ENCODE data around the gene MLPH. TPM values are rescaled to one million over a fixed set of nuclear protein-coding genes. Genes with fewer than 3 reads are reported as not detected.

Gene MLPH
- total and polyA plus RNA-seq, 2 of the 13 experiments (the other 11 are each of a cell fraction or from before 2014, with no cell fraction given): 0.12 TPM; not detected in 1

DNA sequence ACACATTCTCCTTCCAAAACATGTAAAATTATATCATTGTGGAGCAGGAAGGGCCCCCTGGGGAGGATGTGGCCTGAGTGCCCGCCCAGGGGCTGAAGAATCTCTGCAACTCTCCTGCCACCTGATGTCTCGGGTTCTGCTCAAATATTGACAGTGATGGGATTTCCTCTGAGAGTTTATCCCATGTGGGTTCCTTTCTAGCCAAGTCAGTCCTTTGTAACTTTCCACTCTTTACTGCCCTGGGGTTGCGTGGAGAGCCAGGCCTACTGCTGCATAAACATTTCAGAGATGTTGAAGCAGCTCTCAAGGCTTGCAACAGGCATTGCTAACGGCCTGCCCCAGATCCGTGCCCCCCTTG is 107.4 kb downstream of the MLPH start (continued):
- TF ChIP-seq, protein P1, sequence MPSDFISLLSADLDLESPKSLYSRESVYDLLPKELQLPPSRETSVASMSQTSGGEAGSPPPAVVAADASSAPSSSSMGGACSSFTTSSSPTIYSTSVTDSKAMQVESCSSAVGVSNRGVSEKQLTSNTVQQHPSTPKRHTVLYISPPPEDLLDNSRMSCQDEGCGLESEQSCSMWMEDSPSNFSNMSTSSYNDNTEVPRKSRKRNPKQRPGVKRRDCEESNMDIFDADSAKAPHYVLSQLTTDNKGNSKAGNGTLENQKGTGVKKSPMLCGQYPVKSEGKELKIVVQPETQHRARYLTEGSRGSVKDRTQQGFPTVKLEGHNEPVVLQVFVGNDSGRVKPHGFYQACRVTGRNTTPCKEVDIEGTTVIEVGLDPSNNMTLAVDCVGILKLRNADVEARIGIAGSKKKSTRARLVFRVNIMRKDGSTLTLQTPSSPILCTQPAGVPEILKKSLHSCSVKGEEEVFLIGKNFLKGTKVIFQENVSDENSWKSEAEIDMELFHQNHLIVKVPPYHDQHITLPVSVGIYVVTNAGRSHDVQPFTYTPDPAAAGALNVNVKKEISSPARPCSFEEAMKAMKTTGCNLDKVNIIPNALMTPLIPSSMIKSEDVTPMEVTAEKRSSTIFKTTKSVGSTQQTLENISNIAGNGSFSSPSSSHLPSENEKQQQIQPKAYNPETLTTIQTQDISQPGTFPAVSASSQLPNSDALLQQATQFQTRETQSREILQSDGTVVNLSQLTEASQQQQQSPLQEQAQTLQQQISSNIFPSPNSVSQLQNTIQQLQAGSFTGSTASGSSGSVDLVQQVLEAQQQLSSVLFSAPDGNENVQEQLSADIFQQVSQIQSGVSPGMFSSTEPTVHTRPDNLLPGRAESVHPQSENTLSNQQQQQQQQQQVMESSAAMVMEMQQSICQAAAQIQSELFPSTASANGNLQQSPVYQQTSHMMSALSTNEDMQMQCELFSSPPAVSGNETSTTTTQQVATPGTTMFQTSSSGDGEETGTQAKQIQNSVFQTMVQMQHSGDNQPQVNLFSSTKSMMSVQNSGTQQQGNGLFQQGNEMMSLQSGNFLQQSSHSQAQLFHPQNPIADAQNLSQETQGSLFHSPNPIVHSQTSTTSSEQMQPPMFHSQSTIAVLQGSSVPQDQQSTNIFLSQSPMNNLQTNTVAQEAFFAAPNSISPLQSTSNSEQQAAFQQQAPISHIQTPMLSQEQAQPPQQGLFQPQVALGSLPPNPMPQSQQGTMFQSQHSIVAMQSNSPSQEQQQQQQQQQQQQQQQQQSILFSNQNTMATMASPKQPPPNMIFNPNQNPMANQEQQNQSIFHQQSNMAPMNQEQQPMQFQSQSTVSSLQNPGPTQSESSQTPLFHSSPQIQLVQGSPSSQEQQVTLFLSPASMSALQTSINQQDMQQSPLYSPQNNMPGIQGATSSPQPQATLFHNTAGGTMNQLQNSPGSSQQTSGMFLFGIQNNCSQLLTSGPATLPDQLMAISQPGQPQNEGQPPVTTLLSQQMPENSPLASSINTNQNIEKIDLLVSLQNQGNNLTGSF (CRISPR knock-in tag; IDR thresholded peaks at IDR 0.05): peak; percentile 79; the same call in 1 of the 2 replicates
- TF ChIP-seq POGZ (CRISPR knock-in tag; IDR thresholded peaks at IDR 0.05) (0 out of 2 replicates have a peak, but pooled peaks have one; percentile 39), ZNF230 (CRISPR knock-in tag; IDR thresholded peaks at IDR 0.05) (no peak), NFKB2 (CRISPR knock-in tag; IDR thresholded peaks at IDR 0.05; ENCODE audit: borderline replicate concordance) (no peak), GFI1 (CRISPR knock-in tag; IDR thresholded peaks at IDR 0.05; ENCODE audit: borderline replicate concordance) (peak; percentile 96), FOXA3 (CRISPR knock-in tag; IDR thresholded peaks at IDR 0.05) (peak; percentile 79), ZNF563 (CRISPR knock-in tag; IDR thresholded peaks at IDR 0.05) (0 out of 2 replicates have a peak, but pooled peaks have one; percentile 21), ZNF577 (CRISPR knock-in tag; IDR thresholded peaks at IDR 0.05; ENCODE audit: borderline replicate concordance, low read depth) (no peak), ZNF24 (IDR thresholded peaks at IDR 0.05) (no peak), BHLHE40 (IDR thresholded peaks at IDR 0.05; ENCODE audit: low read length) (0 out of 2 replicates have a peak, but pooled peaks have one; percentile 13), ZNF780A (CRISPR knock-in tag; IDR thresholded peaks at IDR 0.05) (no peak), ZNF614 (CRISPR knock-in tag; IDR thresholded peaks at IDR 0.05; ENCODE audit: borderline replicate concordance) (0 out of 2 replicates have a peak, but pooled peaks have one; percentile 31), ZNF224 (CRISPR knock-in tag; IDR thresholded peaks at IDR 0.05) (no peak)
- TF ChIP-seq, protein P2, sequence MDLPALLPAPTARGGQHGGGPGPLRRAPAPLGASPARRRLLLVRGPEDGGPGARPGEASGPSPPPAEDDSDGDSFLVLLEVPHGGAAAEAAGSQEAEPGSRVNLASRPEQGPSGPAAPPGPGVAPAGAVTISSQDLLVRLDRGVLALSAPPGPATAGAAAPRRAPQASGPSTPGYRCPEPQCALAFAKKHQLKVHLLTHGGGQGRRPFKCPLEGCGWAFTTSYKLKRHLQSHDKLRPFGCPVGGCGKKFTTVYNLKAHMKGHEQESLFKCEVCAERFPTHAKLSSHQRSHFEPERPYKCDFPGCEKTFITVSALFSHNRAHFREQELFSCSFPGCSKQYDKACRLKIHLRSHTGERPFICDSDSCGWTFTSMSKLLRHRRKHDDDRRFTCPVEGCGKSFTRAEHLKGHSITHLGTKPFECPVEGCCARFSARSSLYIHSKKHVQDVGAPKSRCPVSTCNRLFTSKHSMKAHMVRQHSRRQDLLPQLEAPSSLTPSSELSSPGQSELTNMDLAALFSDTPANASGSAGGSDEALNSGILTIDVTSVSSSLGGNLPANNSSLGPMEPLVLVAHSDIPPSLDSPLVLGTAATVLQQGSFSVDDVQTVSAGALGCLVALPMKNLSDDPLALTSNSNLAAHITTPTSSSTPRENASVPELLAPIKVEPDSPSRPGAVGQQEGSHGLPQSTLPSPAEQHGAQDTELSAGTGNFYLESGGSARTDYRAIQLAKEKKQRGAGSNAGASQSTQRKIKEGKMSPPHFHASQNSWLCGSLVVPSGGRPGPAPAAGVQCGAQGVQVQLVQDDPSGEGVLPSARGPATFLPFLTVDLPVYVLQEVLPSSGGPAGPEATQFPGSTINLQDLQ (CRISPR knock-in tag; IDR thresholded peaks at IDR 0.05): no peak
- TF ChIP-seq, protein P3, sequence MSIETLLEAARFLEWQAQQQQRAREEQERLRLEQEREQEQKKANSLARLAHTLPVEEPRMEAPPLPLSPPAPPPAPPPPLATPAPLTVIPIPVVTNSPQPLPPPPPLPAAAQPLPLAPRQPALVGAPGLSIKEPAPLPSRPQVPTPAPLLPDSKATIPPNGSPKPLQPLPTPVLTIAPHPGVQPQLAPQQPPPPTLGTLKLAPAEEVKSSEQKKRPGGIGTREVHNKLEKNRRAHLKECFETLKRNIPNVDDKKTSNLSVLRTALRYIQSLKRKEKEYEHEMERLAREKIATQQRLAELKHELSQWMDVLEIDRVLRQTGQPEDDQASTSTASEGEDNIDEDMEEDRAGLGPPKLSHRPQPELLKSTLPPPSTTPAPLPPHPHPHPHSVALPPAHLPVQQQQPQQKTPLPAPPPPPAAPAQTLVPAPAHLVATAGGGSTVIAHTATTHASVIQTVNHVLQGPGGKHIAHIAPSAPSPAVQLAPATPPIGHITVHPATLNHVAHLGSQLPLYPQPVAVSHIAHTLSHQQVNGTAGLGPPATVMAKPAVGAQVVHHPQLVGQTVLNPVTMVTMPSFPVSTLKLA (IDR thresholded peaks at IDR 0.05): no peak
- TF ChIP-seq, protein P4, sequence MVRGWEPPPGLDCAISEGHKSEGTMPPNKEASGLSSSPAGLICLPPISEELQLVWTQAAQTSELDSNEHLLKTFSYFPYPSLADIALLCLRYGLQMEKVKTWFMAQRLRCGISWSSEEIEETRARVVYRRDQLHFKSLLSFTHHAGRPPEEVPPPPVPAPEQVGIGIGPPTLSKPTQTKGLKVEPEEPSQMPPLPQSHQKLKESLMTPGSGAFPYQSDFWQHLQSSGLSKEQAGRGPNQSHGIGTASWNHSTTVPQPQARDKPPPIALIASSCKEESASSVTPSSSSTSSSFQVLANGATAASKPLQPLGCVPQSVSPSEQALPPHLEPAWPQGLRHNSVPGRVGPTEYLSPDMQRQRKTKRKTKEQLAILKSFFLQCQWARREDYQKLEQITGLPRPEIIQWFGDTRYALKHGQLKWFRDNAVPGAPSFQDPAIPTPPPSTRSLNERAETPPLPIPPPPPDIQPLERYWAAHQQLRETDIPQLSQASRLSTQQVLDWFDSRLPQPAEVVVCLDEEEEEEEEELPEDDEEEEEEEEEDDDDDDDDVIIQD (CRISPR knock-in tag; IDR thresholded peaks at IDR 0.05; ENCODE audit: low read depth): no peak
- TF ChIP-seq, protein P5, sequence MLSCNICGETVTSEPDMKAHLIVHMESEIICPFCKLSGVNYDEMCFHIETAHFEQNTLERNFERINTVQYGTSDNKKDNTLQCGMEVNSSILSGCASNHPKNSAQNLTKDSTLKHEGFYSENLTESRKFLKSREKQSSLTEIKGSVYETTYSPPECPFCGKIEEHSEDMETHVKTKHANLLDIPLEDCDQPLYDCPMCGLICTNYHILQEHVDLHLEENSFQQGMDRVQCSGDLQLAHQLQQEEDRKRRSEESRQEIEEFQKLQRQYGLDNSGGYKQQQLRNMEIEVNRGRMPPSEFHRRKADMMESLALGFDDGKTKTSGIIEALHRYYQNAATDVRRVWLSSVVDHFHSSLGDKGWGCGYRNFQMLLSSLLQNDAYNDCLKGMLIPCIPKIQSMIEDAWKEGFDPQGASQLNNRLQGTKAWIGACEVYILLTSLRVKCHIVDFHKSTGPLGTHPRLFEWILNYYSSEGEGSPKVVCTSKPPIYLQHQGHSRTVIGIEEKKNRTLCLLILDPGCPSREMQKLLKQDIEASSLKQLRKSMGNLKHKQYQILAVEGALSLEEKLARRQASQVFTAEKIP (CRISPR knock-in tag; IDR thresholded peaks at IDR 0.05; ENCODE audit: borderline replicate concordance): no peak
